ENCODE results near the gene RPL41.
"Not testable (repeated sequence)": the region's sequence is repeated elsewhere in the genome, so short reads cannot be mapped to it uniquely, and the experiment has no call there.

The RPL41 gene

GRCh38 chr12:56103066-56103711 is 13.2 kb upstream of the RPL41 start:
- no peak for DNase-seq (ENCODE audit: low spot score)

DNA sequence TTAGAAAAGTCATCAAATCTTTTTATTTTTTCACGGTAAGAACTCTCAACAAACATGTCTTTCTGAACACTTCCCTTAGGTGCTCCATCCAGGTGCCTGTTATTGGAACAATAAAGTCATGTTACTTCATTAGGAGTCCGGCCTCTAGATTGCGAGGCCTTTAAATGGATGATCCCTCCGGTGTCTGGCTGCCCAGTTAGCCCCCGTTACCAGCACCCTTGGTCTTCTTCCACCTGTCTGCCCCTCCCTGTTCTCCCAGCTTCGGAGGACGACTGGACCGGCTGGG is 12.7 kb upstream of the RPL41 start:
- DNase-seq (ENCODE audit: low spot score): no peak

DNA sequence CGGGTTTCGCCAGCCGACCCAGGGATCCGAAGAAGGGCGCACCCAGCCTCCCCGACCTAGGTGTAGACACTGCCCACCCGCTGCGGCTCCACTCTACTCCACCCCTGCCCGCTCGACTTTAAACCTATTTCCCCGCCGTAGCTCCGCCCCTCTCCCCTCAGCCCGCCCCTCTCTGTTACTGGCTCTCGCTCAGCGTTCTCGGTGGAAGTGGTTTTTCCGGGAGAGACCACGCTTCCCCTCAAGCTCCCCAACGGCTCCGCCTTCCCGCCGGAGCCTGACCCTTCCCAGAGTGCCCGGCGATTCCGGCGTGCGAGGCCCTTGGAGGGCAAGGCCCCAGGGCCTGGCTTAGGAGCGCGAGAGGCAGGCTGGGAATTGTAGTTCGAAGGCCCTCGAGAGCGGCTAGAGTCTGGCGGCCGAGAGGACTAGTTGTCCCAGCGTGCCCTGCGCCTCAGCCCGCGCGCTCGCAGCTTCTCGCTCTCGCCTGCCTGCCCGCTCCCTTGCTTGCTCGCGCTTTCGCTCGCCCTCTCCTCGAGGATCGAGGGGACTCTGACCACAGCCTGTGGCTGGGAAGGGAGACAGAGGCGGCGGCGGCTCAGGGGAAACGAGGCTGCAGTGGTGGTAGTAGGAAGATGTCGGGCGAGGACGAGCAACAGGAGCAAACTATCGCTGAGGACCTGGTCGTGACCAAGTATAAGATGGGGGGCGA is 12.2 kb upstream of the RPL41 start, which contains the start of gene PA2G4:
TSS of gene PA2G4 (plus strand) at position 451 of the 706 bp plus-strand sequence. CDS start at position 630, 179 bp downstream.
- DNase-seq (ENCODE audit: low spot score): peak; percentile 98

- no peak for DNase-seq (ENCODE audit: low spot score)
Measured at GRCh38 chr12:56104815-56105608, 11.4 kb upstream of the RPL41 start.

DNA sequence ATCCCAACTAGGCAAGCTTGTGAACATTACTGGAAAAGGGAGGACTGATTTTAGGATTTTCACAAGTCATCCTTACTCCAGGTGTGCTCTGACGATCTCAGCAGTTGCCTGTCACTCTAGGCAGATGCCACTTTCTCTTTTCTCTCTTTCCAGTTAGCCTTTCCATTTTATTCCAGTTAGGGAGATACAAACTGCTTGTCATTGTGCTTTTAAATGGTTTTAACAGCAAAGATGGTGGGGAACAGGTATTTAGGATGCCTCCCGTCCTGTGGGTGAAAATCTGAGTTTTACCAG is 10.9 kb upstream of the RPL41 start:
- DNase-seq (ENCODE audit: low spot score): no peak

- DNase-seq (ENCODE audit: low spot score): no peak
Measured at GRCh38 chr12:56107242-56107641, 9.2 kb upstream of the RPL41 start.

DNA sequence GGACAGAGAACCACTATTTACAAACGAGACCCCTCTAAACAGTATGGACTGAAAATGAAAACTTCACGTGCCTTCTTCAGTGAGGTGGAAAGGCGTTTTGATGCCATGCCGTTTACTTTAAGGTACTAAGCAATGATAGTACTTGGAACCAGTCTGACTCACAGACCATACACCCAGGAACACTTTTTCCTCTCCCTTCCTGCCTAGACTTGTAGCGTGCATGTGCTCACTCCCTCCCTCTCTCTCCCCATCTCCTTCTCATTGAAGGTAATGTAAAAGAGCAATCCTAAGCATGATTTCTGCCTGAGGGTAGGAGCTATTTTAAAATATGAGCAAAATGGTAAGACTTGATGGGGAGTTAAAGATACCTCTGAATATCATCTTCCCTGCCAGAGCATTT is 5.9 kb upstream of the RPL41 start:
- DNase-seq (ENCODE audit: low spot score): no peak

DNA sequence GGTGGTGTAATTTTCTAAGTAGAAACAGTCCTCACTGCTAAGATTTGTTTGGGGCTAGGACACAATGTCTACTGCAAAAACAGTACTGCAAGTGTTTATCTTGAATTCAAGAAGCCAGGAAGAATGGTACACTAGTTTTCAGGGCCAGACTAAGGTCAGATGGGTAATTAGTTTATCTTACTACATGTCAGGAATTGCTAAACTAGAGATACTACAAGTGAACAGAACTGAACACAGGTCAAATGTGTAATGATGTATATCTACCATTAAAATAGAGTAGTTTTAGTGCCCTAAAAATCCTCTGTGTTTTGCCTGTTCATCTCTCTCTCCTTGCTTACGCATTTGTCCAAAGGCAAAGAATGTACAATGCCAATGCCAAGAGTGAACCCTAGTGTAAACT is 2.3 kb upstream of the RPL41 start:
- DNase-seq (ENCODE audit: low spot score): no peak

GRCh38 chr12:56115329-56115728 is 1.1 kb upstream of the RPL41 start:
- DNase-seq (ENCODE audit: low spot score): no peak

GRCh38 chr12:56117082-56117706 is 761 bp downstream of the RPL41 start:
- DNase-seq (ENCODE audit: low spot score): not testable (repeated sequence)

DNA sequence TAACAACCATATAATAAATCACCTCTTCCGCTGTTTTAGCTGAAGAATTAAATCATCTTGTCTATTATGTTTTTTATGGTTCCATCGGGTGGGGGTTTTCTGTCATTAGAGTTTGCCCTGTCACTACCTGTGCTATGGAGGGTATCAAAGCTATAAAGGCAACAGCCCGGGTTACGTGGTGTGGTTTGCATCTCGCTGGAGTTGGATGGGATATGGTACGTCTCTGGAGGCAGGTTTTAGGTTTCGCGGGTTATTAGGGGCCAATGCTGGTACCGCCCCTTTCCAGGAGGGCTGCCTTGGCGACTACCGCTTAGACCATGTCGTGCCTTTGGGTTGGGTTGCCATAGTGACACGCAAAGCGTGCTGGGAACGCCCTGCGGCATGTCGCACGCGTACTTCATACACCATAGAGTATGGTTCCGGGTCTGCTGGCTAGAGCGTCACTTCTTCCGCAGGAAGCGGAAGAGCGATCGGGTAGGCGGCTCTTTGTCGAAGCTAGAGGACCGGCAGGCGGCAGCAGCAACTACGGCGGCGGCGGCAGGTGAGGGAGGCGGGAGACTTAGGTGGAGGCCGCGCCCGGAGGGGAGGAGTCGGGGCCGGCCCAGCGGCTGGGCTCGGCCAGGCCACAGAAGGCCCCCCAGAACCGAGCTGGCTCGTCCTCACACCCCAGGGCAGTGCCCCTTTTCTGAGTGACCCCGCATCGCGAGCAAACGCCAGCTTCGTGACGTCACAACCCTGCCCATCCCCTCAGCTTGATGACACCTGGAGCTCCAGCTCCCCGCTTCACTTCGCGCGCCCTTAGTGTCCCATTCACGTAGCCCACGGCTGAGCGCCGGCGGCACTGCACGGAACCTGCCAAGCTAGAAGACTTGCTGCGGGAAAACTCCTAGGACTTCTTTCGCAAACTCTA is 1.6 kb downstream of the RPL41 start, which contains the start of gene ZC3H10:
TSS of gene ZC3H10 (plus strand) at position 489 of the 910 bp plus-strand sequence. CDS start 2,297 bp downstream, outside the sequence.
- peak; percentile 99 for DNase-seq (ENCODE audit: low spot score)

DNA sequence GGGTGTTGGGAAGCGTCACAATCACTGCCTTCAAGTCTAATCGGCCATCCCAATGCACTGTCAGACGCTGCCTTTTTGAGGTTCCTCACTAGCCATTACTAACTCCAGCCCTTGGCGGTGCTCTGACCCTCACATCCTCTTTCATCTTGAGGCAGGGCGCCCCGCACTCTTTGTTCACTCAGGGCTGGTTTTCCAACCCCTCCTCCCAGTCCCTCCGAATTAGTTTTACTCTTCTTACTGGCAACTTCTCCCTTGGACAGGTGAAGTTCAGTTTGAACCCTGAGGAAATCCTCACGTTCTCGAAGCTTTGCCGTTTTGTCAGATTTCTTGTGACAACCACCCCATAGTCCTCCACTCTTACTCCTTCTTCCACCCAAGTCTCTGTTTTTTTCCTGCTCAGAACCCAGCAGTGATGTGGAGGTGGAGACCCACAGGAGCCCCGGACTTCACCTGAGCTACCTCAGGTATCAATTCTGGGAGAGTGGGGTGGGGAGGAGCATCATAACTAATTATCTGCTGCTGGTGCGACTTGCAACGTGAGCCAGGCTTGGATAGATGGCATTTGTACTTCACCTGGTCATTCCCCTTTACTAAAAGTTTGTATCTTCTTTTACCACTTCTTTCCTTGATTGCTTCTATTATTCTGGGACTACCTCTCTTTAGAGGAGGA is 2.4 kb downstream of the RPL41 start:
- no peak for DNase-seq (ENCODE audit: low spot score)

DNA sequence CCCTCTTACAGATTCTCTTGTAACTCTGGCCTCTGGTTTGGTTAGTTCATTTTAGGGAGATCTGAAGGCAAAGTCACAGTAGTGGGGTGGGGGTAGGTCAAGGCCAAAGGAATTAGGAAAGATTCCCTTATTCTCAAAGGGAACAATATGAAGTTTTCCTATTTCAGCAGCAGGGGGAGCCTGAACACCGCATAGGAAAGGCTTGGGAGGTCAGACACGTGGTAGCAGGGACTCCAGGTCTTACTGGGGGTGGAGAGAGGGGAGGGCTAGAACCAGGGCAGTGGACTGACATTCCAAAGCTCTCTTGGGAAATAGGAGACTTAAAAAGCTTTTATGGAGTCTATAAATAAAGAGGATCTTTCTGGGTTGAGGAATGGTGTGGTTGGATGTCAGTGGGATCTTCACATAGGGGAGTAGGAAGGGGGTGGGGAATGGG is 2.9 kb downstream of the RPL41 start:
- peak; percentile 84 for DNase-seq (ENCODE audit: low spot score)

- no peak for DNase-seq (ENCODE audit: low spot score)
Measured at GRCh38 chr12:56120158-56120846, 3.9 kb downstream of the RPL41 start.

DNA sequence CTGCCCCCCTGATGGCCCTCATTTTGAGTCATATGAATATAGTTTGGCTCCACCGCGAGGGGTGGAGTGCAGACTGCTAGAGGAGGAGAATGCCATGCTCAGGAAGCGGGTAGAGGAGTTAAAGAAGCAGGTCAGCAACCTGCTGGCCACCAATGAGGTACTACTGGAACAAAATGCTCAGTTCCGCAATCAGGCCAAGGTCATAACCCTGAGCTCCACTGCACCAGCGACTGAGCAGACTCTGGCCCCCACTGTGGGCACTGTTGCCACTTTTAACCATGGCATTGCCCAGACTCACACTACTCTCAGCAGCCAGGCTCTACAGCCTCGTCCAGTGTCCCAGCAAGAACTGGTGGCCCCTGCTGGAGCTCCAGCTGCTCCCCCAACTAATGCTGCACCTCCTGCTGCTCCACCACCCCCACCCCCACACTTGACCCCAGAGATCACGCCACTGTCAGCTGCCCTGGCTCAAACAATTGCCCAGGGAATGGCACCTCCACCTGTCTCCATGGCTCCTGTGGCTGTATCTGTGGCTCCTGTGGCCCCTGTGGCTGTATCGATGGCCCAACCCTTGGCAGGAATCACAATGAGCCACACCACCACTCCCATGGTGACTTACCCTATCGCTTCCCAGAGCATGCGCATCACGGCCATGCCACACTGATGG is 4.9 kb downstream of the RPL41 start:
- DNase-seq (ENCODE audit: low spot score): no peak

DNA sequence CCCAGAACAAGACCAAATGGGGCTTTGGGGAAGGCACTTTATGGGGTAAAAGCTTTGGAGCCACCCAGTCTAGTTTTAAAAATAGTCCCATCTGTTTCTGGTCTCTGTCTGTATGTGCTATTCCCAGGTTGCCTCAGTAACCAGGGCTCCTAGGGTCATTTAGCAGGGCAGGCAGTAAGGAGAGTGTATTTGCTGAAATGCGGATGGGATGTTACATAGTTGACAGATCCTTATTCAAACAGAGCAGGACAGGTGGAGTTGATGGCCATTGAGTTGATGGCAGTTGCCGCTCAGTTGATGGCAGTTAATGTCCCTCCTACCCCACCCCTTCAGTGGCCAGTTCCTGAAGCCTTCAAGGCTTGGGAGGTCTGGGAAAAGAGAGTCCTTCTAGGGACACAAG is 6.2 kb downstream of the RPL41 start:
- no peak for DNase-seq (ENCODE audit: low spot score)

- DNase-seq (ENCODE audit: low spot score): no peak
Measured at GRCh38 chr12:56124133-56124532, 7.7 kb downstream of the RPL41 start.

GRCh38 chr12:56126732-56127239 is 10.4 kb downstream of the RPL41 start:
- DNase-seq (ENCODE audit: low spot score): no peak

- peak; percentile 78 for DNase-seq (ENCODE audit: low spot score)
Measured at GRCh38 chr12:56127485-56127887, 11.1 kb downstream of the RPL41 start.

Measured in kidney capillary endothelial cell (primary cell).